H9 (cell line): Measurements from ENCODE around the gene SUPT5H. TPM values are rescaled to one million over a fixed set of nuclear protein-coding genes. Genes with fewer than 3 reads are reported as not detected.

Experiments
- DNase-seq: peaks from one replicate; pipeline ENCODE4 v3.0.0-alpha.2; 2017
- H2AFZ ChIP-seq: one replicate; pipeline ENCODE4 v1.6.1; 2013; ENCODE audit warnings: mild to moderate bottlenecking, low read length, control low read depth, moderate library complexity
- H2AK5ac ChIP-seq: 2 replicates; pipeline ENCODE4 v1.6.1; 2013; ENCODE audit warnings: low read length, control low read depth, mixed read lengths; ENCODE audit not compliant: insufficient read length
- H2BK120ac ChIP-seq: one replicate; pipeline ENCODE4 v1.6.1; 2013; ENCODE audit warnings: low read depth, mild to moderate bottlenecking, low read length, control low read depth, inconsistent platforms; ENCODE audit not compliant: poor library complexity, severe bottlenecking
- H2BK12ac ChIP-seq: 2 replicates; pipeline ENCODE4 v1.6.1; 2013; ENCODE audit warnings: low read length, control low read depth, mixed read lengths, low read depth; ENCODE audit not compliant: insufficient read length
- H2BK15ac ChIP-seq: 2 replicates; pipeline ENCODE4 v1.6.1; 2013; ENCODE audit warnings: low read depth, low read length, control low read depth
- H2BK20ac ChIP-seq: one replicate; pipeline ENCODE4 v1.6.1; 2013; ENCODE audit warnings: low read depth, mild to moderate bottlenecking, low read length, control low read depth, inconsistent platforms; ENCODE audit not compliant: poor library complexity, severe bottlenecking
- H2BK5ac ChIP-seq: 2 replicates; pipeline ENCODE4 v1.6.1; 2013; ENCODE audit warnings: low read length, control low read depth, mixed read lengths; ENCODE audit not compliant: insufficient read length
- H3K14ac ChIP-seq: 2 replicates; pipeline ENCODE4 v1.6.1; 2013; ENCODE audit warnings: low read length, control low read depth; ENCODE audit not compliant: insufficient read depth
- H3K18ac ChIP-seq: 2 replicates; pipeline ENCODE4 v1.6.1; 2013; ENCODE audit warnings: low read depth, mild to moderate bottlenecking, mixed read lengths, low read length, control low read depth; ENCODE audit not compliant: insufficient read length
- H3K23ac ChIP-seq: 2 replicates; pipeline ENCODE4 v1.6.1; 2013; ENCODE audit warnings: low read length, control low read depth, mixed read lengths, low read depth; ENCODE audit not compliant: insufficient read length
- H3K23me2 ChIP-seq: 2 replicates; pipeline ENCODE4 v1.6.1; 2013; ENCODE audit warnings: low read depth, mild to moderate bottlenecking, mixed read lengths, low read length, control low read depth; ENCODE audit not compliant: insufficient read length, poor library complexity, severe bottlenecking
- H3K27ac ChIP-seq: 2 replicates; pipeline ENCODE4 v1.5.1; 2013; ENCODE audit warnings: low read length, control low read depth, mixed read lengths, low read depth; ENCODE audit not compliant: insufficient read length
- H3K27me3 ChIP-seq: 2 replicates; pipeline ENCODE4 v1.6.1; 2013; ENCODE audit warnings: low read length, control low read depth, inconsistent platforms; ENCODE audit not compliant: insufficient read depth
- H3K4ac ChIP-seq: 2 replicates; pipeline ENCODE4 v1.6.1; 2013; ENCODE audit warnings: low read depth, mild to moderate bottlenecking, control low read depth, inconsistent platforms, low read length, moderate library complexity
- H3K4me1 ChIP-seq: 2 replicates; pipeline ENCODE4 v1.6.1; 2013; ENCODE audit warnings: low read length, control low read depth, inconsistent platforms; ENCODE audit not compliant: insufficient read depth
- H3K4me2 ChIP-seq: 2 replicates; pipeline ENCODE4 v1.6.1; 2013; ENCODE audit warnings: low read length, control low read depth, mixed read lengths; ENCODE audit not compliant: insufficient read length, insufficient read depth
- H3K56ac ChIP-seq: 2 replicates; pipeline ENCODE4 v1.6.1; 2013; ENCODE audit warnings: low read depth, mild to moderate bottlenecking, mixed read lengths, low read length, control low read depth; ENCODE audit not compliant: insufficient read length
- H3K79me1 ChIP-seq: 2 replicates; pipeline ENCODE4 v1.6.1; 2013; ENCODE audit warnings: low read depth, mild to moderate bottlenecking, moderate library complexity, low read length, control low read depth, inconsistent platforms; ENCODE audit not compliant: insufficient read depth, poor library complexity, severe bottlenecking
- H3K79me2 ChIP-seq: 2 replicates; pipeline ENCODE4 v1.6.1; 2013; ENCODE audit warnings: low read length, control low read depth, inconsistent platforms; ENCODE audit not compliant: insufficient read depth
- H3K9ac ChIP-seq: 2 replicates; pipeline ENCODE4 v1.6.1; 2013; ENCODE audit warnings: low read length, control low read depth, mixed read lengths; ENCODE audit not compliant: insufficient read length; ENCODE audit errors: extremely low read depth
- H3K9me3 ChIP-seq: one replicate; pipeline ENCODE4 v1.6.1; 2013; ENCODE audit warnings: low read depth, low read length, inconsistent platforms; ENCODE audit not compliant: control insufficient read depth
- H3T11ph ChIP-seq: one replicate; pipeline ENCODE4 v1.6.1; 2013; ENCODE audit warnings: mild to moderate bottlenecking, low read length, control low read depth, inconsistent platforms
- H4K20me1 ChIP-seq: one replicate; pipeline ENCODE4 v1.6.1; 2013; ENCODE audit not compliant: control insufficient read depth, insufficient read length, insufficient read depth
- H4K5ac ChIP-seq: 2 replicates; pipeline ENCODE4 v1.6.1; 2013; ENCODE audit warnings: low read depth, mild to moderate bottlenecking, mixed read lengths, low read length, control low read depth; ENCODE audit not compliant: insufficient read length
- H4K8ac ChIP-seq: replicated peaks from 2 replicates; pipeline ENCODE4 v1.6.1; 2013; ENCODE audit warnings: low read length, control low read depth, mixed read lengths, low read depth; ENCODE audit not compliant: insufficient read length
- H4K91ac ChIP-seq: 2 replicates; pipeline ENCODE4 v1.6.1; 2013; ENCODE audit warnings: low read depth, mild to moderate bottlenecking, moderate library complexity, mixed read lengths, low read length, control low read depth; ENCODE audit not compliant: insufficient read length
- H3K27ac Mint-ChIP-seq, 3 experiments: 2 replicates in 2 of 3; 3 replicates in 1 of 3; pipeline ENCODE4 v1.8.0; 2020 to 2021; ENCODE audit warnings: mixed read lengths in 3 of 3, mild to moderate bottlenecking in 1 of 3, moderate library complexity in 1 of 3
- H3K27me3 Mint-ChIP-seq: 2 replicates; pipeline ENCODE4 v1.8.0; 2021; ENCODE audit warnings: low read depth, mild to moderate bottlenecking, moderate library complexity, mixed read lengths
- H3K36me3 Mint-ChIP-seq, 3 experiments: 2 replicates in 2 of 3; 3 replicates in 1 of 3; pipeline ENCODE4 v1.8.0; 2020 to 2021; ENCODE audit warnings: low read depth in 3 of 3, mixed read lengths in 3 of 3; ENCODE audit not compliant: insufficient read depth in 1 of 3
- H3K4me1 Mint-ChIP-seq, 2 experiments: 2 replicates each; pipeline ENCODE4 v1.8.0; 2020; ENCODE audit warnings: mixed read lengths in 2 of 2
- H3K4me3 Mint-ChIP-seq, 2 experiments: 2 replicates in 1 of 2; 3 replicates in 1 of 2; pipeline ENCODE4 v1.8.0; 2020 to 2021; ENCODE audit warnings: mild to moderate bottlenecking in 2 of 2, mixed read lengths in 2 of 2, moderate library complexity in 1 of 2
- H3K9me3 Mint-ChIP-seq, 2 experiments: 2 replicates in 1 of 2; 3 replicates in 1 of 2; pipeline ENCODE4 v1.8.0; 2020; ENCODE audit warnings: mild to moderate bottlenecking in 2 of 2, mixed read lengths in 2 of 2, moderate library complexity in 1 of 2
- WGBS: extraction: QIAGEN DNeasy Blood & Tissue Kit; methylation state at CpG from one replicate; pipeline ENCODE4 v1.1.7; 2013; ENCODE audit warnings: missing lambda C conversion rate, low lambda C conversion rate, mixed read lengths; ENCODE audit not compliant: insufficient read length; ENCODE audit errors: extremely low coverage; 5-methylcytosine and 5-hydroxymethylcytosine counted together
- total RNA-seq: library from RNA; stranded (reverse); gene quantifications from 2 replicates; pipeline ENCODE4 v1.2.1, GENCODE V29; 2021
- TF ChIP-seq, protein P1 (sequence below): fragments of 200-600 bp; sonication (generic); conservative IDR thresholded peaks from 3 replicates; pipeline ENCODE4 v1.8.0; 2021; ENCODE audit warnings: antibody characterized with exemption, mild to moderate bottlenecking

Gene SUPT5H
- total RNA-seq, 1 experiment from 2014 or later: 145 TPM

DNA sequence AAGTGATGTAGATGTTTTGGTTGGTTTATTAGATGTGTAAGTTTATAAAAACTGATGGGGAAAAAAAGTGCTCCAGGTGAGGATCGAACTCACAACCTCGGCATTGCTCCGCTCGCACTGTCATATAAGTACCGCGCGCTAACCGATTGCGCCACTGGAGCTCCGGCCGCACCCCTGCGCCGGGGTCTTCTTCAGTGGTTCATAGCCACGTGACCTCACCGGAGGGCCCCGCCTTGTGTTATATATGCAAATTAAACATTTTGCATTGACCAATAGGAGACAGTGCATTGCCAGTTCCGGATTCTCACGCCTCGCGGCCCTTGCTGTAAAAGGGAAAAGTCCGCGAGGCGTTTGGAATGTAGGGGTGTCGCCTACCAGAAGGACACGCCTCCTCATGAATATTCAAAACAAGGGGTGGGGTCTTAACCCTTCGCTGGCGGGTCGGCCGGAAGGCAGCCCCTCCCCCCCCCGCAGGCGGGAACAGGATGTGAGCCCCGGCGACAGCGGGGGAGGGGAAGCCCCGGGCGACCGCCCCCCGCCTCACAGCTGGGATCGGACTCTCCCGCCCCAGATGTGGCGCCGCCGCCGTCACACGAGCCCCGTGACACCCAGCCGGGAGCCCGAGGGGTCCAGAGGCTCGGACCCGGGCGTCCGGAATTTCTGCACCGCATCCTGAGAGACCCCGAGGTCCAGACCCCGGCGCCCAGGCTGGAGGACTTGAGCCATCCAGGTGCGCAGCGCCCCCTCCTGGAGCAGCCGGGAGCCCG is 33.1 kb upstream of the SUPT5H start, which contains the start of gene PLEKHG2:
Gene PLEKHG2 (plus strand): TSS at position 570 of the 767 bp plus-strand sequence. CDS start 1,418 bp downstream, outside the sequence.
- Histone ChIP-seq H2BK5ac (no peak within 1 kb of the TSS), H3K27me3 (no peaks in the 10 kb centered on the region), H3K23ac (no peak within 1 kb of the TSS), H4K91ac (no peak within 1 kb of the TSS), H4K20me1 (peaks cover 2% of the 10 kb centered on the region), H3K4ac (no peak within 1 kb of the TSS; the same call in 1 of the 2 replicates), H3K4me1 (peaks cover 4% of the 10 kb centered on the region; the same call in 1 of the 2 replicates), H3K9me3 (no peaks in the 10 kb centered on the region), H4K5ac (no peak within 1 kb of the TSS), H3K9ac (peak within 1 kb of the TSS; percentile 85), H2BK15ac (no peak within 1 kb of the TSS), H3K56ac (no peak within 1 kb of the TSS), H4K8ac (no peak within 1 kb of the TSS), H3K14ac (peak within 1 kb of the TSS; percentile 74), H3K23me2 (peaks cover 16% of the 10 kb centered on the region), H3K18ac (peak within 1 kb of the TSS; percentile 83), H3K79me1 (peaks cover 6% of the 10 kb centered on the region), H2BK120ac (peak within 1 kb of the TSS; percentile 26), H2BK12ac (no peak within 1 kb of the TSS), H3K4me2 (peak within 1 kb of the TSS; percentile 89), H2BK20ac (no peak within 1 kb of the TSS), H2AFZ (no peak within 1 kb of the TSS), H2AK5ac (no peak within 1 kb of the TSS), H3K27ac (no peak within 1 kb of the TSS), H3T11ph (no peak within 1 kb of the TSS), H3K79me2 (peaks cover 9% of the 10 kb centered on the region; the same call in 1 of the 2 replicates)
- TF ChIP-seq, protein P1, sequence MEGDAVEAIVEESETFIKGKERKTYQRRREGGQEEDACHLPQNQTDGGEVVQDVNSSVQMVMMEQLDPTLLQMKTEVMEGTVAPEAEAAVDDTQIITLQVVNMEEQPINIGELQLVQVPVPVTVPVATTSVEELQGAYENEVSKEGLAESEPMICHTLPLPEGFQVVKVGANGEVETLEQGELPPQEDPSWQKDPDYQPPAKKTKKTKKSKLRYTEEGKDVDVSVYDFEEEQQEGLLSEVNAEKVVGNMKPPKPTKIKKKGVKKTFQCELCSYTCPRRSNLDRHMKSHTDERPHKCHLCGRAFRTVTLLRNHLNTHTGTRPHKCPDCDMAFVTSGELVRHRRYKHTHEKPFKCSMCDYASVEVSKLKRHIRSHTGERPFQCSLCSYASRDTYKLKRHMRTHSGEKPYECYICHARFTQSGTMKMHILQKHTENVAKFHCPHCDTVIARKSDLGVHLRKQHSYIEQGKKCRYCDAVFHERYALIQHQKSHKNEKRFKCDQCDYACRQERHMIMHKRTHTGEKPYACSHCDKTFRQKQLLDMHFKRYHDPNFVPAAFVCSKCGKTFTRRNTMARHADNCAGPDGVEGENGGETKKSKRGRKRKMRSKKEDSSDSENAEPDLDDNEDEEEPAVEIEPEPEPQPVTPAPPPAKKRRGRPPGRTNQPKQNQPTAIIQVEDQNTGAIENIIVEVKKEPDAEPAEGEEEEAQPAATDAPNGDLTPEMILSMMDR: peak; percentile 97
- Mint-ChIP-seq H3K4me1 (peaks cover 40 to 49% of the 10 kb centered on the region in 2 experiments), H3K9me3 (no peaks in the 10 kb centered on the region; a peak in 1 of 5 replicates), H3K27me3 (peaks cover 1% of the 10 kb centered on the region; the same call in 1 of the 2 replicates), H3K27ac (peak within 1 kb of the TSS; percentile 77 to 91 (median 85)), H3K36me3 (peaks cover 11 to 42% (median 28%) of the 10 kb centered on the region in 3 experiments), H3K4me3 (peak within 1 kb of the TSS; percentile 96 to 97)
- peak; percentile 99 for DNase-seq
- no CpG with 5 or more reads among the region's 60 CpGs for WGBS
